Spinal cord (tissue), 10 donors: ENCODE measurements around the gene PSMB10. TPM values are rescaled to one million over a fixed set of nuclear protein-coding genes. Genes with fewer than 3 reads are reported as not detected.
"Not testable (repeated sequence)": the region's sequence is repeated elsewhere in the genome, so short reads cannot be mapped to it uniquely, and the experiment has no call there.

ENCODE experiments used
- DNase-seq, 6 donors: peaks; one replicate each; pipeline versions ENCODE4 v3.0.0 to v3.0.0-alpha.2; 2013 to 2015; ENCODE audit warnings: low spot score in 6 of 6, low read depth in 4 of 6
- H3K27ac ChIP-seq: one replicate; pipeline ENCODE4 v1.5.1; 2013; ENCODE audit warnings: low read depth, low read length, control low read depth
- H3K27me3 ChIP-seq: one replicate; pipeline ENCODE4 v1.6.1; 2013; ENCODE audit warnings: low read length; ENCODE audit not compliant: control insufficient read depth, insufficient read depth
- H3K36me3 ChIP-seq: one replicate; pipeline ENCODE4 v1.6.1; 2013; ENCODE audit warnings: low read length; ENCODE audit not compliant: control insufficient read depth, insufficient read depth
- H3K4me1 ChIP-seq: one replicate; pipeline ENCODE4 v1.6.1; 2013; ENCODE audit warnings: low read length; ENCODE audit not compliant: control insufficient read depth, insufficient read depth
- H3K4me3 ChIP-seq: one replicate; pipeline ENCODE4 v1.5.1; 2013; ENCODE audit warnings: low read depth, low read length, control low read depth
- H3K9me3 ChIP-seq: one replicate; pipeline ENCODE4 v1.6.1; 2013; ENCODE audit warnings: low read length; ENCODE audit not compliant: control insufficient read depth, insufficient read depth
- WGBS: methylation state at CpG from one replicate; pipeline ENCODE4 v1.1.5; 2013; ENCODE audit warnings: missing lambda C conversion rate; ENCODE audit not compliant: insufficient coverage; 5-methylcytosine and 5-hydroxymethylcytosine counted together
- polyA plus RNA-seq, 2 donors: library from polyadenylated mRNA; unstranded; fragments of 120-200 nt; gene quantifications; one replicate each; pipeline ENCODE4 v1.2.1, GENCODE V29; 2013; ENCODE audit not compliant: insufficient read length in 2 of 2
- total RNA-seq, 2 donors: library from RNA; depleted of rRNA in 1 of 2; stranded (reverse); fragments of 120-200 nt in 1 of 2; fragments of >200 nt in 1 of 2; gene quantifications; one replicate each; pipeline versions ENCODE4 v1.2.3 to v1.2.4, GENCODE V29; 2013 to 2014
- donor health status: healthy.

PSMB10 gene
- total and polyA plus RNA-seq, 4 donors = 18.7 to 64.5 (median 63.0) TPM

DNA sequence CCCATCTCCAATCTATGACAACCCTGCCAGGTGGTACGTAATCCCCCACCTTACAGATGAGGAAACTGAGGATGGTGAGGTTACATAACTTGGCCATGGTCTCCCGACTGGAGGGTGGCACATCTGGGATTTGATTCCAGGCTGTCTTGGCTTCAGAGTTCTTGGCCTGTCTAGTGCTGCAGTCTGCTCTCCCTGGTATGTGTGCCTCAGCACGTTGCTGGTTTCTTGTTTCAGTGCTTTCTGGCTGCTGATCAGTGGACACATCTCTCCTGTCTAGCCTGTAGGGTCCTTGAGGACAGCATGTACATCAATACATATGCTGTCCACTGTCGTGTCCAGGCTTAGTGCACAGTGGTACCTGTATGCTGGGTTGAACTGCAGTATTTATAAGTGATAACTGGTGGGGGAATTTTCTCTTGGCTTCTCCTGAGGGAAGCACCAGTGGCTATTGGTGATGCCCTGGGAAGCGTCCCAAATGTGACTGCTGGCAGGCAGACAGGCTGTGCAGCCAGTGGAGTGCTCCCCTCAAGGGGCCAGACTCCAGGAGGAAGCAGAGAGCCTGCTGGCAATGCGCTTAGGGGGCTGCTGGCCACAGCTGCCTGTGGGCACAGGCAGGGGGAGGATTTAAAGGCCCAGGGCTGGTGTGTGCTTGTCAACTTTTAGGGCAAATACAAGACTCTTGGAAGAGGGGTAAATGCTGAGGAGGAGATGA lies 19.4 kb downstream of the PSMB10 start:
- Histone ChIP-seq H3K36me3 (peaks cover 38% of the 10 kb centered on the region), H3K4me1 (peaks cover 48% of the 10 kb centered on the region), H3K27me3 (no peaks in the 10 kb centered on the region), H3K9me3 (no peaks in the 10 kb centered on the region), H3K4me3 (no peak overlapping the region), H3K27ac (peak overlapping the region; percentile 69)
- peak in 4 of 6 donors; percentile 33 to 85 (median 46) for DNase-seq
- 48% methylated on average over 5 of the region's 6 CpGs for WGBS

DNA sequence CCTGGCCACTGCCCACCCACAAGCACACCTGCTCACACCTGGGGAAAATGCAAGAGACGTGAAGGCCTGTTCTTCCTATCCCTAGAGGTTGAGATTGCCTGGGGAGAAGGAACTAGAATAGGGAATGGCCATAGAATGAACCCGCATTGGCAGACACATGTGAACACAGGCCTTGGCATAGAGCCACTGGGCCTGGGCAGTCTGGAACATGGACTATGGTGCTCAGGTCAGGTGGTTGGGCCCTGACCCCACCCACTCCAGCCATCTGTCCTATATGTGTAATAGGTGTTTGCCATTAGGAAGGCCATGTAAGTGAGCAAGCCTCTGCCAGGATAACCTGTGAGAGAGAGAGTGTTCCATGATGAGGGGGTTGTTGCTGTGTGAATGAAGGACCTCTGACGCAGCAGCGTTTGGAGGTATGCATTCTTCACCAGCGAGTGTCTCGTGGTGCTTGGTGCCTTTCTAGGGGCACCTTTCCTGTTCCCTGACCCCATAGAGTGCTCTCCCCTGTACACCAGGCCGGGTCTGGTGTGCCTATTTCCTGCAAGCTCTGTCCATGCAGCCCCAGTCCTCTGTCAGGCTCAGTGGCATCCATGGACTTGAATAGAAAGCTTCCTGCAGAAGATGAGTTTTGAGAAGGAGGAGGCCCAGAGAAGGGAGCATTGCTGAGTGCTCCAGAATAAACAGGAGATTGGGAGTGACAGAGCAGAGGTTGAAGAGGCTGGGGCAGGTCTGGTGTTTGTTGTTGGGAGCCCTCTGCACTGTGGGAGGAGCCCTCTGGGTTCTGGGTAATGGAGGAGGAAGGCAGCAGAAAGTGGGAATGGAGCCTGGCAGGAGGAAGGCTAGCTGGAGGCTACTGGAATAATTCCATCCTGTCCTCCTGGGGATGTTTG lies 20.6 kb downstream of the PSMB10 start:
- 87% methylated on average over 3 of the region's 7 CpGs for WGBS
- Histone ChIP-seq H3K27ac (peak overlapping the region; percentile 69), H3K9me3 (no peaks in the 10 kb centered on the region), H3K4me1 (peaks cover 48% of the 10 kb centered on the region), H3K4me3 (no peak overlapping the region), H3K27me3 (no peaks in the 10 kb centered on the region), H3K36me3 (peaks cover 47% of the 10 kb centered on the region)
- DNase-seq = no peak

- DNase-seq, H3K9me3 ChIP-seq, H3K4me3 ChIP-seq, H3K27me3 ChIP-seq: not testable (repeated sequence)
- Histone ChIP-seq H3K27ac (peak overlapping the region; percentile 69), H3K36me3 (peaks cover 50% of the 10 kb centered on the region), H3K4me1 (peaks cover 48% of the 10 kb centered on the region)
- WGBS = no CpG with 5 or more reads among the region's 2 CpGs
Observed at GRCh38 chr16:67915496-67915769, 21.2 kb downstream of the PSMB10 start.

- WGBS = 85% methylated on average over 5 of the region's 7 CpGs
- no peaks in the 10 kb centered on the region for H3K9me3 ChIP-seq
- H3K27ac ChIP-seq = peak overlapping the region; percentile 10
- DNase-seq = no peak
- H3K4me3 ChIP-seq = no peak overlapping the region
- peaks cover 53% of the 10 kb centered on the region for H3K36me3 ChIP-seq
- peaks cover 48% of the 10 kb centered on the region for H3K4me1 ChIP-seq
- H3K27me3 ChIP-seq = no peaks in the 10 kb centered on the region
Observed at GRCh38 chr16:67914758-67915495, 21.7 kb downstream of the PSMB10 start.

DNA sequence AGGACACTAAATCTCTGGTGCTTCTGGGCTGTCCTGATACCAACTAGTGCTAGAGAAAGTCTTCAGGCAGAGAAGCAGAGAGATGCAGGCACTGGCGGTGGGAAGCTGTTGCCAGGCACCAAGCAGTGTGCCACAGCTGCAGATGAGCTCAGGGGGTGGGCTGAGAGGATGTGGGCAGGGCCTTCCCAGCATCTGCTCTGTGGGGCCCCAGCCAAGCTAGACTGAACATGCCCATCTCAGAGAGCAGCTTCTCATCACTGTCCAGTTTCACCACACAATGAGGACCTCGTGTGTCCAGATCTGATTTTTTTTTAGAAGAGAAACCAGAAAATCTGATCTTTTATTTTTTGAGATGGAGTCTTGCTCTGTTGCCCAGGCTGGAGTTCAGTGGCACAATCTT lies 26.5 kb downstream of the PSMB10 start:
- H3K4me3 ChIP-seq = no peak overlapping the region
- peaks cover 14% of the 10 kb centered on the region for H3K4me1 ChIP-seq
- H3K27ac ChIP-seq = peak overlapping the region; percentile 63
- peak in 2 of 6 donors; percentile 60 to 75 for DNase-seq
- no peaks in the 10 kb centered on the region for H3K27me3 ChIP-seq
- no peaks in the 10 kb centered on the region for H3K9me3 ChIP-seq
- H3K36me3 ChIP-seq = peaks cover 41% of the 10 kb centered on the region
- WGBS = 0% methylated on average over 1 of the region's 2 CpGs

- 96% methylated on average over 35 of the region's 36 CpGs for WGBS
- H3K27me3 ChIP-seq = no peaks in the 10 kb centered on the region
- H3K4me1 ChIP-seq = peaks cover 7% of the 10 kb centered on the region
- H3K4me3 ChIP-seq = no peak overlapping the region
- H3K9me3 ChIP-seq = no peaks in the 10 kb centered on the region
- DNase-seq = no peak
- H3K27ac ChIP-seq = peak overlapping the region; percentile 63
- peaks cover 37% of the 10 kb centered on the region for H3K36me3 ChIP-seq
Observed at GRCh38 chr16:67909056-67909742, 27.5 kb downstream of the PSMB10 start.

DNA sequence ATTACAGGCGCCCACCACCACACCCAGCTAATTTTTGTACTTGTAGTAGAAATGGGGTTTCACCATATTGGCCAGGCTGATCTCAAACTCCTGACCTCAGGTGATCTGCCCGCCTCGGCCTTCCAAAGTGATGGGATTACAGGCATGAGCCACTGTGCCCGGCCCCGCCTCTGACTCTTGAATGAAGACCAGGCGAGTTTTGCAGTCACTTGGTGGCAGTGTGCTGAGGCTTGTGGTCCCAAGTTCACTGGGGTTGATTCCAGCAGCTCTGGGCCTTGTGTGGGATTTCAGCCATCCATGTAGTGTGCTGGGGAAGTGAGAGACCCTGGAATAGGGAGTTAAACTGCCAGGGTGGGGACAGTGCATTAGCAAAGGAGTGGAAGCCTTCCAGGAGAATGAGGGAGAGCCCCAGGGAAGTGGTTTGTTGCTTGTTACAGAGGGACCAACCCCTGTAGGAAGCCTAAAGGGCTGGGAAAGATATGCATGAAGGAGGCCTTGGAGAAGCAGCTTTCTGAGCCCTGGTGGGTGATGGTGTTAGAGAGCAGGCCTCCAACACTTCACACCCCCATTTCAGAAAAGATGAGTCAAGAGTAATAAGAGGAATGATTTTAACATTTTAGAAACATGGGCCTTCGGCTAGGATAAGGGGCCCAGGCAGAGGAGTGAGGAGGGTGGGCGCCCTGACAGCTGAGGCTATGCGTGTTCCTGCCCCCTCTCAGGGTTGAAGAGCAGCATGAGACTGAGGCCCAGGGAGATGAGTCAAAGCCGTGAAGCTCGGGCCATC lies 29.1 kb downstream of the PSMB10 start:
- H3K36me3 ChIP-seq = peaks cover 41% of the 10 kb centered on the region
- H3K27ac ChIP-seq = no peak overlapping the region
- 90% methylated on average over 10 of the region's 11 CpGs for WGBS

GRCh38 chr16:67902831-67903230 lies 33.8 kb downstream of the PSMB10 start:
- H3K36me3 ChIP-seq = peaks cover 14% of the 10 kb centered on the region
- no peaks in the 10 kb centered on the region for H3K27me3 ChIP-seq
- H3K9me3 ChIP-seq = no peaks in the 10 kb centered on the region
- no peak overlapping the region for H3K4me3 ChIP-seq
- 68% methylated on average over 3 of the region's 4 CpGs for WGBS
- peak overlapping the region; percentile 2 for H3K27ac ChIP-seq
- DNase-seq = no peak
- H3K4me1 ChIP-seq = peaks cover 6% of the 10 kb centered on the region

More for the DNA sequence above, 29.1 kb downstream of the PSMB10 start:
- Histone ChIP-seq H3K4me3 (no peak overlapping the region), H3K4me1 (peaks cover 7% of the 10 kb centered on the region), H3K27me3 (no peaks in the 10 kb centered on the region), H3K9me3 (no peaks in the 10 kb centered on the region)
- DNase-seq = no peak
